Measurements from ENCODE around the gene ARHGAP42. TPM values are rescaled to one million over a fixed set of nuclear protein-coding genes. Genes with fewer than 3 reads are reported as not detected.

The ARHGAP42 gene
- total RNA-seq, 1 donor from 2014 or later: 19.1 TPM

GRCh38 chr11:100964435-100964834 is 277.3 kb downstream of the ARHGAP42 start:
- no peak for TF ChIP-seq CTCF (IDR thresholded peaks at IDR 0.05; ENCODE audit: unreplicated experiment)
- Mint-ChIP-seq H3K9me3 (ENCODE audit: unreplicated experiment) (no peaks in the 10 kb centered on the region), H3K36me3 (ENCODE audit: low read depth, unreplicated experiment) (peaks cover 15% of the 10 kb centered on the region), H3K4me1 (ENCODE audit: unreplicated experiment) (no peaks in the 10 kb centered on the region), H3K27me3 (ENCODE audit: unreplicated experiment) (no peaks in the 10 kb centered on the region), H3K4me3 (ENCODE audit: unreplicated experiment) (no peak overlapping the region), H3K27ac (ENCODE audit: unreplicated experiment) (no peak overlapping the region)
- DNase-seq (ENCODE audit: low spot score): no peak

- Mint-ChIP-seq H3K36me3 (ENCODE audit: low read depth, unreplicated experiment) (peaks cover 21% of the 10 kb centered on the region), H3K27me3 (ENCODE audit: unreplicated experiment) (no peaks in the 10 kb centered on the region), H3K9me3 (ENCODE audit: unreplicated experiment) (no peaks in the 10 kb centered on the region), H3K27ac (ENCODE audit: unreplicated experiment) (no peak overlapping the region), H3K4me3 (ENCODE audit: unreplicated experiment) (no peak overlapping the region), H3K4me1 (ENCODE audit: unreplicated experiment) (no peaks in the 10 kb centered on the region)
- no peak for DNase-seq (ENCODE audit: low spot score)
- TF ChIP-seq CTCF (IDR thresholded peaks at IDR 0.05; ENCODE audit: unreplicated experiment): no peak
Observed at GRCh38 chr11:100965346-100965745, 278.3 kb downstream of the ARHGAP42 start.

GRCh38 chr11:100966366-100966765 is 279.3 kb downstream of the ARHGAP42 start:
- H3K36me3 Mint-ChIP-seq (ENCODE audit: low read depth, unreplicated experiment): peaks cover 24% of the 10 kb centered on the region
- no peak for DNase-seq (ENCODE audit: low spot score)
- no peaks in the 10 kb centered on the region for H3K9me3 Mint-ChIP-seq (ENCODE audit: unreplicated experiment)
- no peak for TF ChIP-seq CTCF (IDR thresholded peaks at IDR 0.05; ENCODE audit: unreplicated experiment)
- H3K27ac Mint-ChIP-seq (ENCODE audit: unreplicated experiment): no peak overlapping the region
- no peaks in the 10 kb centered on the region for H3K27me3 Mint-ChIP-seq (ENCODE audit: unreplicated experiment)
- H3K4me1 Mint-ChIP-seq (ENCODE audit: unreplicated experiment): no peaks in the 10 kb centered on the region
- H3K4me3 Mint-ChIP-seq (ENCODE audit: unreplicated experiment): no peak overlapping the region

GRCh38 chr11:100969008-100969407 is 281.9 kb downstream of the ARHGAP42 start:
- H3K27me3 Mint-ChIP-seq (ENCODE audit: unreplicated experiment): no peaks in the 10 kb centered on the region
- H3K9me3 Mint-ChIP-seq (ENCODE audit: unreplicated experiment): no peaks in the 10 kb centered on the region
- H3K36me3 Mint-ChIP-seq (ENCODE audit: low read depth, unreplicated experiment): peaks cover 23% of the 10 kb centered on the region
- no peak for DNase-seq (ENCODE audit: low spot score)
- no peak overlapping the region for H3K27ac Mint-ChIP-seq (ENCODE audit: unreplicated experiment)
- no peak overlapping the region for H3K4me3 Mint-ChIP-seq (ENCODE audit: unreplicated experiment)
- no peak for TF ChIP-seq CTCF (IDR thresholded peaks at IDR 0.05; ENCODE audit: unreplicated experiment)
- H3K4me1 Mint-ChIP-seq (ENCODE audit: unreplicated experiment): no peaks in the 10 kb centered on the region

- Mint-ChIP-seq H3K27ac (ENCODE audit: unreplicated experiment) (no peak overlapping the region), H3K4me1 (ENCODE audit: unreplicated experiment) (no peaks in the 10 kb centered on the region), H3K9me3 (ENCODE audit: unreplicated experiment) (no peaks in the 10 kb centered on the region), H3K27me3 (ENCODE audit: unreplicated experiment) (no peaks in the 10 kb centered on the region), H3K4me3 (ENCODE audit: unreplicated experiment) (no peak overlapping the region), H3K36me3 (ENCODE audit: low read depth, unreplicated experiment) (peaks cover 11% of the 10 kb centered on the region)
- TF ChIP-seq CTCF (IDR thresholded peaks at IDR 0.05; ENCODE audit: unreplicated experiment): no peak
- no peak for DNase-seq (ENCODE audit: low spot score)
Observed at GRCh38 chr11:100970283-100971164, 283.4 kb downstream of the ARHGAP42 start.

Data from endothelial cell (in vitro differentiated cells).